IMR-90 (cell line): ENCODE results near the gene KRT3. TPM values are rescaled to one million over a fixed set of nuclear protein-coding genes. Genes with fewer than 3 reads are reported as not detected.

Experiments used
- ATAC-seq: fragments of 200-7000 bp; cut with Tn5 transposase; 2 replicates; pipeline ENCODE4 v1.9.1; 2020; ENCODE audit warnings: low read depth, mild to moderate bottlenecking, moderate library complexity
- BruUV-seq: library from RNA; stranded (reverse); fragments of 400-500 nt; replicated peaks from 2 replicates; lab custom pipeline; 2021; lab: Mats Ljungman, UMichigan
- CTCF ChIA-PET: fragments of 300-600 bp; formaldehyde crosslinking; extraction: SDS; loops from one replicate; lab custom pipeline; 2021; ENCODE audit warnings: antibody characterized with exemption; lab: Yijun Ruan, JAX
- POLR2A ChIA-PET: fragments of 300-600 bp; sonication (Branson Sonifier 250); formaldehyde crosslinking; loops from one replicate; lab custom pipeline; 2022; ENCODE audit warnings: antibody characterized with exemption; ENCODE audit not compliant: unreplicated experiment; lab: Charles Lee
- DNase-seq: peaks from one replicate; pipeline ENCODE4 v3.0.0; 2013
- H2AFZ ChIP-seq: replicated peaks from 2 replicates; pipeline ENCODE3; 2013; ENCODE audit warnings: low read length, mild to moderate bottlenecking; ENCODE audit not compliant: poor library complexity
- H2AK5ac ChIP-seq: 2 replicates; pipeline ENCODE4 v1.6.1; 2013; ENCODE audit warnings: low read depth, low read length, inconsistent platforms
- H2AK9ac ChIP-seq: replicated peaks from 2 replicates; pipeline ENCODE3; 2013; ENCODE audit warnings: mild to moderate bottlenecking, low read depth, low read length, moderate library complexity; ENCODE audit not compliant: poor library complexity
- H2BK120ac ChIP-seq: 2 replicates; pipeline ENCODE4 v1.6.1; 2013; ENCODE audit warnings: low read depth, low read length, inconsistent platforms
- H2BK15ac ChIP-seq: 3 replicates; pipeline ENCODE4 v1.6.1; 2013; ENCODE audit warnings: low read depth, low read length, inconsistent platforms
- H2BK20ac ChIP-seq: 2 replicates; pipeline ENCODE4 v1.6.1; 2013; ENCODE audit warnings: low read depth, mild to moderate bottlenecking, inconsistent platforms, low read length, moderate library complexity
- H2BK5ac ChIP-seq: 2 replicates; pipeline ENCODE4 v1.6.1; 2013; ENCODE audit warnings: mild to moderate bottlenecking, low read depth, low read length, inconsistent platforms; ENCODE audit not compliant: poor library complexity, severe bottlenecking
- H3K14ac ChIP-seq: replicated peaks from 2 replicates; pipeline ENCODE4 v1.6.1; 2013; ENCODE audit warnings: low read depth, low read length, inconsistent platforms
- H3K18ac ChIP-seq: 2 replicates; pipeline ENCODE4 v1.6.1; 2013; ENCODE audit warnings: low read depth, low read length, control low read depth
- H3K23ac ChIP-seq: 2 replicates; pipeline ENCODE4 v1.6.1; 2013; ENCODE audit warnings: low read depth, low read length, inconsistent platforms
- H3K27ac ChIP-seq: 2 replicates; pipeline ENCODE4 v1.5.1; 2013; ENCODE audit warnings: mild to moderate bottlenecking, control low read depth, low read length; ENCODE audit not compliant: insufficient read depth
- H3K27me3 ChIP-seq: 2 replicates; pipeline ENCODE4 v1.6.1; 2013; ENCODE audit warnings: low read length; ENCODE audit not compliant: control insufficient read depth, insufficient read depth
- H3K36me3 ChIP-seq: 2 replicates; pipeline ENCODE4 v1.6.1; 2013; ENCODE audit warnings: low read length, mixed read lengths; ENCODE audit not compliant: control insufficient read depth, insufficient read depth
- H3K4ac ChIP-seq: 2 replicates; pipeline ENCODE4 v1.6.1; 2013; ENCODE audit warnings: low read depth, low read length, inconsistent platforms
- H3K4me1 ChIP-seq: 2 replicates; pipeline ENCODE4 v1.6.1; 2013; ENCODE audit warnings: low read length, mixed read lengths; ENCODE audit not compliant: control insufficient read depth, insufficient read depth
- H3K4me2 ChIP-seq: 2 replicates; pipeline ENCODE4 v1.6.1; 2013; ENCODE audit warnings: low read depth, mild to moderate bottlenecking, control low read depth, low read length, moderate library complexity
- H3K4me3 ChIP-seq: 2 replicates; pipeline ENCODE4 v1.5.1; 2013; ENCODE audit warnings: low read depth, mild to moderate bottlenecking, control low read depth, low read length, moderate library complexity; ENCODE audit not compliant: insufficient read depth
- H3K56ac ChIP-seq: 2 replicates; pipeline ENCODE4 v1.6.1; 2013; ENCODE audit warnings: low read length, inconsistent platforms; ENCODE audit not compliant: insufficient read depth; ENCODE audit errors: extremely low read depth
- H3K79me1 ChIP-seq, 2 experiments: 2 replicates each; pipeline ENCODE4 v1.6.1; 2013; ENCODE audit warnings: low read length in 2 of 2, inconsistent platforms in 1 of 2, low read depth in 1 of 2
- H3K9ac ChIP-seq: 2 replicates; pipeline ENCODE4 v1.6.1; 2013; ENCODE audit warnings: low read depth, low read length, control low read depth
- H3K9me1 ChIP-seq: 2 replicates; pipeline ENCODE4 v1.6.1; 2013; ENCODE audit warnings: low read length, inconsistent platforms; ENCODE audit not compliant: insufficient read depth
- H3K9me3 ChIP-seq: 2 replicates; pipeline ENCODE4 v1.6.1; 2013; ENCODE audit warnings: low read length; ENCODE audit not compliant: control insufficient read depth, insufficient read depth
- H4K20me1 ChIP-seq: 2 replicates; pipeline ENCODE4 v1.6.1; 2013; ENCODE audit warnings: low read length, inconsistent platforms; ENCODE audit not compliant: insufficient read depth
- H4K5ac ChIP-seq: 2 replicates; pipeline ENCODE4 v1.6.1; 2013; ENCODE audit warnings: mild to moderate bottlenecking, low read depth, low read length, control low read depth
- H4K8ac ChIP-seq, 2 experiments: 2 replicates each; pipeline ENCODE4 v1.6.1; 2013; ENCODE audit warnings: low read depth in 2 of 2, low read length in 2 of 2, control low read depth in 1 of 2, inconsistent platforms in 1 of 2
- H4K91ac ChIP-seq: 2 replicates; pipeline ENCODE4 v1.6.1; 2013; ENCODE audit warnings: low read depth, low read length, inconsistent platforms; ENCODE audit not compliant: insufficient read depth
- BHLHE40 ChIP-seq: fragments of 150-350 bp; IDR thresholded peaks from 2 replicates; pipeline ENCODE4 v1.6.1; 2016; ENCODE audit warnings: mild to moderate bottlenecking, low read depth, low read length
- CEBPB ChIP-seq: IDR thresholded peaks from 2 replicates; pipeline ENCODE4 v1.6.1; 2012; ENCODE audit warnings: low read depth, low read length, improper control_type of control experiment
- CHD1 ChIP-seq: IDR thresholded peaks from 2 replicates; pipeline ENCODE4 v1.6.1; 2012; ENCODE audit warnings: low read depth, low read length, improper control_type of control experiment
- CTCF ChIP-seq: conservative IDR thresholded peaks from 2 replicates; pipeline ENCODE4 v1.5.1; 2012; ENCODE audit warnings: mild to moderate bottlenecking, low read depth, low read length, improper control_type of control experiment
- ELK1 ChIP-seq: fragments of 150-350 bp; IDR thresholded peaks from 2 replicates; pipeline ENCODE4 v1.6.1; 2016; ENCODE audit warnings: low read depth, mild to moderate bottlenecking, low read length, moderate library complexity, borderline replicate concordance
- FOS ChIP-seq: fragments of 150-350 bp; IDR thresholded peaks from 2 replicates; pipeline ENCODE4 v1.6.1; 2016; ENCODE audit warnings: low read depth, low read length
- MAFK ChIP-seq: IDR thresholded peaks from 2 replicates; pipeline ENCODE4 v1.6.1; 2012; ENCODE audit warnings: low read depth, low read length, improper control_type of control experiment
- MAZ ChIP-seq: IDR thresholded peaks from 2 replicates; pipeline ENCODE4 v1.6.1; 2012; ENCODE audit warnings: low read depth, mild to moderate bottlenecking, low read length, improper control_type of control experiment, moderate library complexity, borderline replicate concordance
- MXI1 ChIP-seq: IDR thresholded peaks from 2 replicates; pipeline ENCODE4 v1.6.1; 2012; ENCODE audit warnings: low read depth, mild to moderate bottlenecking, low read length, moderate library complexity, borderline replicate concordance
- NFE2L2 ChIP-seq: fragments of 150-350 bp; IDR thresholded peaks from 2 replicates; pipeline ENCODE4 v1.6.1; 2016; ENCODE audit warnings: low read depth, mild to moderate bottlenecking, low read length
- POLR2A ChIP-seq: IDR thresholded peaks from 2 replicates; pipeline ENCODE4 v1.6.1; 2012; ENCODE audit warnings: mild to moderate bottlenecking, low read depth, low read length
- RAD21 ChIP-seq: IDR thresholded peaks from 2 replicates; pipeline ENCODE4 v1.6.1; 2012; ENCODE audit warnings: low read length, improper control_type of control experiment
- RCOR1 ChIP-seq: IDR thresholded peaks from 2 replicates; pipeline ENCODE4 v1.6.1; 2012; ENCODE audit warnings: mild to moderate bottlenecking, low read length, improper control_type of control experiment; ENCODE audit not compliant: insufficient replicate concordance
- RFX5 ChIP-seq: IDR thresholded peaks from 2 replicates; pipeline ENCODE4 v1.8.0; 2012; ENCODE audit warnings: low read depth, mild to moderate bottlenecking, low read length, moderate library complexity
- SMC3 ChIP-seq: fragments of 150-350 bp; IDR thresholded peaks from 2 replicates; pipeline ENCODE4 v1.6.1; 2016; ENCODE audit warnings: low read depth, mild to moderate bottlenecking, antibody characterized with exemption, low read length, moderate library complexity
- WGBS, 2 experiments: methylation state at CpG; one replicate each; pipeline versions ENCODE4 v1.1.5 to v1.1.7; 2013; ENCODE audit warnings: missing lambda C conversion rate in 2 of 2; ENCODE audit not compliant: insufficient read length in 1 of 2; ENCODE audit errors: extremely low coverage in 2 of 2; 5-methylcytosine and 5-hydroxymethylcytosine counted together
- dilution Hi-C: fragments of 300-500 bp; cut with HindIII; formaldehyde crosslinking; loops from one replicate; pipeline ENCODE4 v1.14.3; 2018; ENCODE audit warnings: low sequenced_read_pairs; ENCODE audit not compliant: unreplicated experiment
- in situ Hi-C: fragments of 300-500 bp; cut with MboI; formaldehyde crosslinking; loops from 3 replicates; pipeline ENCODE4 v1.14.3; 2019; ENCODE audit warnings: low sequenced_read_pairs, inconsistent platforms, mixed read lengths
- intact Hi-C: fragments of 100-400 bp; cut with micrococcal nuclease; formaldehyde crosslinking; loops from 2 replicates; pipeline ENCODE4 v1.10.0; 2022
- polyA plus RNA-seq, 3 experiments: library from polyadenylated mRNA; depleted of rRNA; stranded (reverse); fragments of >200 nt; gene quantifications; 2 replicates each; pipeline ENCODE4 v1.2.3, GENCODE V29; 2012; ENCODE audit warnings: low replicate concordance in 1 of 3
- total RNA-seq: library from RNA; depleted of rRNA; stranded (reverse); fragments of >200 nt; gene quantifications from 2 replicates; pipeline ENCODE4 v1.2.3, GENCODE V29; 2012

KRT3 gene
- total and polyA plus RNA-seq, 2 of the 4 experiments (the other 2 are of a cell fraction), result not detected

GRCh38 chr12:52810554-52810953 lies 14.6 kb upstream of the KRT3 start:
- Histone ChIP-seq H3K36me3 (no peaks in the 10 kb centered on the region), H2AK5ac (no peak overlapping the region), H4K8ac (no peak overlapping the region), H4K91ac (no peak overlapping the region), H3K9ac (no peak overlapping the region), H4K5ac (no peak overlapping the region), H2AK9ac (no peak overlapping the region), H3K27ac (no peak overlapping the region), H4K20me1 (no peaks in the 10 kb centered on the region), H3K4me1 (peaks cover 6% of the 10 kb centered on the region), H3K27me3 (peaks cover 44% of the 10 kb centered on the region), H3K14ac (no peak overlapping the region), H3K4ac (no peak overlapping the region), H3K56ac (no peak overlapping the region), H3K9me1 (no peaks in the 10 kb centered on the region), H2BK20ac (no peak overlapping the region), H3K18ac (no peak overlapping the region), H2AFZ (no peak overlapping the region), H3K4me3 (no peak overlapping the region), H3K79me1 (no peaks in the 10 kb centered on the region), H2BK5ac (no peak overlapping the region), H3K4me2 (no peak overlapping the region), H3K23ac (no peak overlapping the region), H2BK120ac (no peak overlapping the region), H3K9me3 (no peaks in the 10 kb centered on the region), H2BK15ac (no peak overlapping the region)
- BruUV-seq, result no TSS peak
- no CpG with 5 or more reads among the region's 5 CpGs for WGBS, 2 experiments
- dilution Hi-C loops, result no loop called here
- TF ChIP-seq FOS (no peak), CTCF (no peak), MAZ (no peak), RFX5 (no peak), RCOR1 (no peak), CEBPB (no peak), NFE2L2 (no peak), POLR2A (no peak), BHLHE40 (no peak), MAFK (no peak), ELK1 (no peak), MXI1 (no peak), SMC3 (no peak), CHD1 (no peak), RAD21 (no peak)
- CTCF ChIA-PET, result interaction anchor here (0.6 kb wide), 1 partner anchor 21 kb away, joined by 4 read pairs; no protein-coding TSS in a partner anchor
- DNase-seq (no peak), ATAC-seq (no peak)
- intact Hi-C loops, result no loop called here
- POLR2A ChIA-PET, result no interaction called here
- in situ Hi-C loops, result no loop called here
